Endodermal cell (in vitro differentiated cells): ENCODE data around the gene CREB3. TPM values are rescaled to one million over a fixed set of nuclear protein-coding genes. Genes with fewer than 3 reads are reported as not detected.

ENCODE experiments used
- DNase-seq: peaks from one replicate; pipeline ENCODE4 v3.0.0-alpha.2; 2017
- H3K27ac ChIP-seq: 2 replicates; pipeline ENCODE4 v1.5.1; 2013; ENCODE audit warnings: mild to moderate bottlenecking, low read depth, low read length, moderate library complexity
- H3K27me3 ChIP-seq: 2 replicates; pipeline ENCODE4 v1.6.1; 2013; ENCODE audit warnings: mild to moderate bottlenecking, low read length, moderate library complexity; ENCODE audit not compliant: insufficient read depth, control insufficient read depth, poor library complexity, severe bottlenecking
- H3K36me3 ChIP-seq: 2 replicates; pipeline ENCODE4 v1.7.0; 2013; ENCODE audit warnings: mild to moderate bottlenecking, low read length, moderate library complexity; ENCODE audit not compliant: control insufficient read depth, insufficient read depth
- H3K4me1 ChIP-seq: one replicate; pipeline ENCODE4 v1.7.0; 2013; ENCODE audit warnings: low read length; ENCODE audit not compliant: control insufficient read depth, insufficient read depth
- H3K4me3 ChIP-seq: 2 replicates; pipeline ENCODE4 v1.5.1; 2013; ENCODE audit warnings: mild to moderate bottlenecking, low read length, moderate library complexity
- H3K9ac ChIP-seq: 2 replicates; pipeline ENCODE4 v1.6.1; 2013; ENCODE audit warnings: mild to moderate bottlenecking, low read length, moderate library complexity; ENCODE audit not compliant: poor library complexity, severe bottlenecking; ENCODE audit errors: extremely low read depth
- H3K9me3 ChIP-seq: 2 replicates; pipeline ENCODE4 v1.6.1; 2013; ENCODE audit warnings: mild to moderate bottlenecking, low read length, moderate library complexity; ENCODE audit not compliant: control insufficient read depth
- H3K27ac Mint-ChIP-seq: 2 replicates; pipeline ENCODE4 v1.8.0; 2020; ENCODE audit warnings: mixed read lengths
- H3K27me3 Mint-ChIP-seq: 2 replicates; pipeline ENCODE4 v1.8.0; 2021; ENCODE audit warnings: mild to moderate bottlenecking, mixed read lengths; ENCODE audit not compliant: insufficient read depth
- H3K36me3 Mint-ChIP-seq: 2 replicates; pipeline ENCODE4 v1.8.0; 2020; ENCODE audit warnings: low read depth, mixed read lengths
- H3K4me1 Mint-ChIP-seq: 2 replicates; pipeline ENCODE4 v1.8.0; 2020; ENCODE audit warnings: mixed read lengths
- H3K4me3 Mint-ChIP-seq: 2 replicates; pipeline ENCODE4 v1.8.0; 2020; ENCODE audit warnings: mild to moderate bottlenecking, moderate library complexity, mixed read lengths
- H3K9me3 Mint-ChIP-seq: 2 replicates; pipeline ENCODE4 v1.8.0; 2020; ENCODE audit warnings: mild to moderate bottlenecking, mixed read lengths
- WGBS, 2 experiments: methylation state at CpG; one replicate each; pipeline versions ENCODE4 v1.1.5 to v1.1.7; 2013; ENCODE audit warnings: missing lambda C conversion rate in 2 of 2, mixed read lengths in 1 of 2; ENCODE audit not compliant: insufficient coverage in 1 of 2, insufficient read length in 1 of 2; 5-methylcytosine and 5-hydroxymethylcytosine counted together
- total RNA-seq, 2 donors: library from RNA; stranded (reverse); fragmentation: NEBNext Ultra II Directional in 1 of 2; extraction: Animal tissue kit (Norgen Biotek cat#: 25700) in 1 of 2; gene quantifications; 2 replicates in 1 of 2; 3 replicates in 1 of 2; pipeline ENCODE4 v1.2.1, GENCODE V29; 2021
- TF ChIP-seq, protein P1 (sequence below): fragments of 200-600 bp; sonication (generic); conservative IDR thresholded peaks from 2 replicates; pipeline ENCODE4 v1.5.0; 2021; ENCODE audit warnings: antibody characterized with exemption, mild to moderate bottlenecking

CREB3 gene
- total RNA-seq, 2 donors from 2014 or later: 28.1 to 33.6 TPM

DNA sequence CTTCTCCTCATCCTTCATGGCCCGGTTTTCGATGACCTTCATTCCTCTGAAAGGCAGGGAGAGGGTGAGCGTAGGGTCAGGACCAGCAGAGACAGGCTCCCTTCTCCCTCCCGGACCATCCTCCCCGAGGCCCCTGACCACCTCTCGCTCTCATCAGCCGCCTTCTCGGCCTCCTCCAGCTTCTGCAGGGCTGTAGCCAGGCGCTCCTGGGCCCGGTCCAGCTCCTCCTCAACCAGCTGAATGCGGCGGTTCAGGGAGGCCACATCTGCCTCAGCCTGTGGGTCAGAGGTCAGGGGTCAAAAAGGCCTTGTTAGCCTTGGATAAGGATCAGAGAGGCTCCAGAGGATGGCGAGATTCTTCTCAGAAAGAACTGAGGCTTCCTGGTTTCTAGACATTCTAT lies 47.0 kb upstream of the CREB3 start:
- Histone ChIP-seq H3K27ac (no peak overlapping the region), H3K9ac (no peak overlapping the region), H3K36me3 (peaks cover 59% of the 10 kb centered on the region), H3K9me3 (no peaks in the 10 kb centered on the region), H3K4me3 (no peak overlapping the region), H3K4me1 (peaks cover 14% of the 10 kb centered on the region), H3K27me3 (no peaks in the 10 kb centered on the region)
- no peak for DNase-seq
- Mint-ChIP-seq H3K27ac (no peak overlapping the region), H3K36me3 (peaks cover 54% of the 10 kb centered on the region), H3K9me3 (no peaks in the 10 kb centered on the region), H3K4me1 (peaks cover 42% of the 10 kb centered on the region), H3K4me3 (no peak overlapping the region), H3K27me3 (no peaks in the 10 kb centered on the region)
- 94 to 95% methylated on average over 7 to 13 of the region's 13 CpGs for WGBS, 2 experiments
- TF ChIP-seq, protein P1, sequence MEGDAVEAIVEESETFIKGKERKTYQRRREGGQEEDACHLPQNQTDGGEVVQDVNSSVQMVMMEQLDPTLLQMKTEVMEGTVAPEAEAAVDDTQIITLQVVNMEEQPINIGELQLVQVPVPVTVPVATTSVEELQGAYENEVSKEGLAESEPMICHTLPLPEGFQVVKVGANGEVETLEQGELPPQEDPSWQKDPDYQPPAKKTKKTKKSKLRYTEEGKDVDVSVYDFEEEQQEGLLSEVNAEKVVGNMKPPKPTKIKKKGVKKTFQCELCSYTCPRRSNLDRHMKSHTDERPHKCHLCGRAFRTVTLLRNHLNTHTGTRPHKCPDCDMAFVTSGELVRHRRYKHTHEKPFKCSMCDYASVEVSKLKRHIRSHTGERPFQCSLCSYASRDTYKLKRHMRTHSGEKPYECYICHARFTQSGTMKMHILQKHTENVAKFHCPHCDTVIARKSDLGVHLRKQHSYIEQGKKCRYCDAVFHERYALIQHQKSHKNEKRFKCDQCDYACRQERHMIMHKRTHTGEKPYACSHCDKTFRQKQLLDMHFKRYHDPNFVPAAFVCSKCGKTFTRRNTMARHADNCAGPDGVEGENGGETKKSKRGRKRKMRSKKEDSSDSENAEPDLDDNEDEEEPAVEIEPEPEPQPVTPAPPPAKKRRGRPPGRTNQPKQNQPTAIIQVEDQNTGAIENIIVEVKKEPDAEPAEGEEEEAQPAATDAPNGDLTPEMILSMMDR: no peak

DNA sequence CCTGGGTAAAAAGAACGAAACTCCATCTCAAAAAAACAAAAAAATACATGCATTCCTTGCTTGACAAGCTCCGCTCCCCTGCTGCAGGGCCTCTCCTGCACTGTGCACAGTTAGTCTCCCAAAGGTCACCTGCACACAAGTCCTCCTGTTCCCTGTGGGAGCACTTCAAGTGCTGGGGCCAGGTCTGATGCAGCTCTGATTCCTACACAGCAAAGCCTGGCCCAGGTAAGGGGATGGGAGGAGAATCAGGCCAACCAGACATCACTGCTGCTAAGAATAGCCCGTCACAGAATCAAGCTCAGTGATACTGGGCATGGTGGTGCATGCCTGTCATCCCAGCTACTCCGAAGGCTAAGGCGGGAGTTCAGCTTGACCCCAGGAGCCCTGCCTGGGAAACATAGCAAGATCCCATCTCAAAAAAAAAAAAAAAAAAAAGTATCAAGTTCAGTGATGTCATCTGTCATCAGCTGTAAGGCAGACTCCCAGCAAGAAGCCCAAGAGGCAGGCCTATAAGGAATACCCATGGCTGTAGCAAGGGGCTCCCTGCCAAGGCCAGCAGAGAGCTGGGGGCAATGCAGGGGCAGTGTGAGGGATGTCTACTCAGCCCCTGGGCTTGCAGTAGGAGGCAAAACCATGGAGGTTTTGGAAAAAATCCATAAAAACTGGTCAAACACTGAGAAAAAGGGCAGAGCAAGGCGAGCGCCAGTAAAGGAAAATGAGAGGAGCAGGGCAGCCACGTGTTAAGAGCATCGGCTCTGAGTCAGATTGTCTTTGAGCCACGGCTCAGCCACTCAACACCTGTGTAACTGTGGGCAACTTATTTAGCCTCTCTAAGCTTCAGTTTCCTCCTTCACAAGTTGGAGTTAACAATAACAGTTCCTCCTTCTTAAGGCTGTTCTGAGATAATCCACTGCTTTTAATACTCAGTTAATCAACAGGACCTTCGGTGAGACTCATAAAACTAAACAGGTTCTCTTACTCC lies 46.0 kb upstream of the CREB3 start:
- WGBS, 2 experiments: 91 to 95% methylated on average over 9 to 11 of the region's 11 CpGs
- peaks cover 54% of the 10 kb centered on the region for H3K36me3 Mint-ChIP-seq
- TF ChIP-seq, protein P1: no peak
- H3K27ac Mint-ChIP-seq: no peak overlapping the region
- H3K36me3 ChIP-seq: peaks cover 59% of the 10 kb centered on the region
- DNase-seq: no peak
- peaks cover 33% of the 10 kb centered on the region for H3K4me1 Mint-ChIP-seq
- H3K4me1 ChIP-seq: peaks cover 10% of the 10 kb centered on the region
- no peaks in the 10 kb centered on the region for H3K9me3 ChIP-seq
- no peaks in the 10 kb centered on the region for H3K27me3 ChIP-seq
- H3K27me3 Mint-ChIP-seq: no peaks in the 10 kb centered on the region
- H3K27ac ChIP-seq: no peak overlapping the region
- H3K9me3 Mint-ChIP-seq: no peaks in the 10 kb centered on the region
- H3K4me3 Mint-ChIP-seq: no peak overlapping the region
- peak overlapping the region; percentile 96 for H3K4me3 ChIP-seq
- no peak overlapping the region for H3K9ac ChIP-seq

DNA sequence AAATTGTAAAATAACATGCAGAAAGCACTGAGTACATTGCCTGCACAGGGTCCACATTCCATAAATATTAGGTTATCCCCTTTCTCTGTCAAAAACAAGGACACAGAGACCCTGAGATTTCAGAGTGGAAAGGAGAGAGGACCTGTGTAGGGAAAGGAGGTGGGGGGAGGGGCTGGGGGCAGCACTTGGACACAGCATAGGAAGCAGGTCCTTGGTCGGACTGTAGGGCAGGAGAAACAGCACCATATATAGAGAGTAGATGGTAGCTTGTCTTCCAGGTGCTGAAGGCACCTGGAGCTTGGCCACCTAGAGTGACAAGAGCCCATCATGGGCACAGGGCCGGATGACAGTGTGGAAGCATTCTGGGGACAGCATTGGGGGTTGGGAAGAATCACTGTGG lies 45.2 kb upstream of the CREB3 start:
- no peak overlapping the region for H3K9ac ChIP-seq
- H3K9me3 ChIP-seq: no peaks in the 10 kb centered on the region
- TF ChIP-seq, protein P1: no peak
- 85% methylated on average over 2 of the region's 2 CpGs; no CpG with 5 or more reads in 1 of the 2 experiments for WGBS, 2 experiments
- no peak overlapping the region for H3K27ac ChIP-seq
- H3K4me1 Mint-ChIP-seq: peaks cover 30% of the 10 kb centered on the region
- H3K9me3 Mint-ChIP-seq: no peaks in the 10 kb centered on the region
- peak overlapping the region; percentile 38 for H3K4me3 Mint-ChIP-seq
- H3K27me3 Mint-ChIP-seq: no peaks in the 10 kb centered on the region
- peaks cover 55% of the 10 kb centered on the region for H3K36me3 ChIP-seq
- H3K4me3 ChIP-seq: peak overlapping the region; percentile 96
- H3K4me1 ChIP-seq: peaks cover 10% of the 10 kb centered on the region
- peaks cover 50% of the 10 kb centered on the region for H3K36me3 Mint-ChIP-seq
- no peaks in the 10 kb centered on the region for H3K27me3 ChIP-seq
- peak overlapping the region; percentile 23 for H3K27ac Mint-ChIP-seq
- DNase-seq: no peak
